ENCODE results near the gene COMMD1.

DNA sequence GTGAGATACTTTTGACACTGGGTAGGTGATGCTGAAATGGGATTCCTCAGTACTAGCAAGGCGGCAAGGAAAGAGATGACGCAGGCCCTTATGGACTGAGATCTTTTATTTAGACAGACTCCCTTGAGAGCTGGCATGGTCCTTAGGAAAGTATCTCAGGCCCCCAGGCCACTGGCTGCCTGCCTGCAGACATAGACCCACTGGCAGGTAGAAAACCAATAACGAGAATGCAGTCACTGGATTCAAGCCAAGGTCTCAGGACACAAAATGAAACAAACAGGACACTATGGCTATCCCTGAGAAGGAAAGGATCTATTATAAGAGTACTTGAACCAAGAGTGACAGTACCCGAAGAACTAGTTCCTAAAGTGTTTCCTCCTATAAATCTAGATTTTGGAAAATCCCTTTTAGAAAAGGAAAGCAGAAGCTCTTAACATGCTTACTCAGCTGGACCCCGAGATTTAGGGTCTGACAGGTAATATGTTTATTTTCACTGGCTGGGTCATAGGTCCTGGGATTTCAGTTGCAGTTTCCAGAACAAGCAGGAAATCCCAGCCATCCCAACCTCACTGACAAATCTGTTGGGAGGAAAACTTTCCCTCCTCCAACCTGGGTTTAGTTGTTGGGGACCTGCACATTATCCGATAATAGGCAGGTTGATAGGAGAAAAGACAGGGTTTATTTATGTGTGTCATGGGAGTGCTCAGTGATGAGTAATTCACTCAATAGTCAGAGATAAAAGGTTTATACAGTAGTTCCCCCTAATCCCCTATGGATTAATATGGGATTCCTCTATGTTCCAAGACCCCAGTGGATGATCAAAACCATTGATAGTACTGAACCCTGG lies 44.5 kb downstream of the COMMD1 start:
- TF ChIP-seq, protein P1, sequence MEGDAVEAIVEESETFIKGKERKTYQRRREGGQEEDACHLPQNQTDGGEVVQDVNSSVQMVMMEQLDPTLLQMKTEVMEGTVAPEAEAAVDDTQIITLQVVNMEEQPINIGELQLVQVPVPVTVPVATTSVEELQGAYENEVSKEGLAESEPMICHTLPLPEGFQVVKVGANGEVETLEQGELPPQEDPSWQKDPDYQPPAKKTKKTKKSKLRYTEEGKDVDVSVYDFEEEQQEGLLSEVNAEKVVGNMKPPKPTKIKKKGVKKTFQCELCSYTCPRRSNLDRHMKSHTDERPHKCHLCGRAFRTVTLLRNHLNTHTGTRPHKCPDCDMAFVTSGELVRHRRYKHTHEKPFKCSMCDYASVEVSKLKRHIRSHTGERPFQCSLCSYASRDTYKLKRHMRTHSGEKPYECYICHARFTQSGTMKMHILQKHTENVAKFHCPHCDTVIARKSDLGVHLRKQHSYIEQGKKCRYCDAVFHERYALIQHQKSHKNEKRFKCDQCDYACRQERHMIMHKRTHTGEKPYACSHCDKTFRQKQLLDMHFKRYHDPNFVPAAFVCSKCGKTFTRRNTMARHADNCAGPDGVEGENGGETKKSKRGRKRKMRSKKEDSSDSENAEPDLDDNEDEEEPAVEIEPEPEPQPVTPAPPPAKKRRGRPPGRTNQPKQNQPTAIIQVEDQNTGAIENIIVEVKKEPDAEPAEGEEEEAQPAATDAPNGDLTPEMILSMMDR (IDR thresholded peaks at IDR 0.05; ENCODE audit: insufficient read depth, low read length, poor library complexity, severe bottlenecking) = no peak
- TF ChIP-seq EZH2phosphoT487 (conservative IDR thresholded peaks at IDR 0.05; ENCODE audit: low read length) = no peak

All from SU-DHL-6 (cell line).